HepG2 (cell line): ENCODE results near the gene ZBTB7A. TPM values are rescaled to one million over a fixed set of nuclear protein-coding genes. Genes with fewer than 3 reads are reported as not detected.
A peak's percentile ranks its signal among the peaks of the same experiment; 100 is the strongest.

ENCODE experiments used
- ATAC-seq: fragments of 200-7000 bp; cut with Tn5 transposase; 3 replicates; pipeline ENCODE4 v1.9.1; 2020; ENCODE audit warnings: mild to moderate bottlenecking, moderate library complexity
- BruUV-seq: library from RNA; stranded (reverse); fragments of 400-500 nt; replicated peaks from 2 replicates; lab custom pipeline; 2021; lab: Mats Ljungman, UMichigan
- CTCF ChIA-PET: fragments of 300-600 bp; formaldehyde crosslinking; extraction: SDS; loops from one replicate; lab custom pipeline; 2021; ENCODE audit warnings: low total read pairs, inconsistent platforms, low intra/inter-chr PET ratio; lab: Yijun Ruan, JAX
- POLR2A ChIA-PET: fragments of 350-600 bp; sonication (Branson Sonifier 250); formaldehyde crosslinking; loops from one replicate; lab custom pipeline; 2020; ENCODE audit warnings: antibody characterized with exemption, inconsistent platforms; lab: Yijun Ruan, JAX
- DNase-seq: peaks from one replicate; pipeline ENCODE4 v3.0.0-alpha.2; 2015; ENCODE audit warnings: low spot score
- FAIRE-seq: peaks from 3 replicates; lab custom pipeline; 2011; peaks lifted over from hg19 to GRCh38; lab: Jason Lieb, UNC
- H2AFZ ChIP-seq: one replicate; pipeline ENCODE4 v1.6.1; 2011; ENCODE audit warnings: low read length, inconsistent platforms
- H3K27ac ChIP-seq: fragments of 300-600 bp; 3 replicates; pipeline ENCODE4 v1.8.0; 2011; ENCODE audit warnings: mixed run types, mild to moderate bottlenecking, mixed read lengths, low read length, inconsistent platforms; ENCODE audit not compliant: insufficient read depth; ENCODE audit errors: extremely low read length
- H3K27me3 ChIP-seq, 2 experiments: fragments of 200-600 bp in 1 of 2; 2 replicates in 1 of 2; 3 replicates in 1 of 2; pipeline versions ENCODE4 v1.6.0 to v1.8.0; 2011; ENCODE audit warnings: low read length in 2 of 2, mild to moderate bottlenecking in 2 of 2, moderate library complexity in 2 of 2, inconsistent platforms in 1 of 2; ENCODE audit not compliant: insufficient read depth in 2 of 2, control insufficient read depth in 1 of 2
- H3K36me3 ChIP-seq, 2 experiments: fragments of 200-600 bp in 1 of 2; replicated peaks in 1 of 2; 2 replicates in 1 of 2; 3 replicates in 1 of 2; pipeline versions ENCODE4 v1.5.1 to v1.8.0; 2011; ENCODE audit warnings: low read length in 2 of 2, inconsistent platforms in 1 of 2; ENCODE audit not compliant: insufficient read depth in 2 of 2, control insufficient read depth in 1 of 2
- H3K4me1 ChIP-seq: 2 replicates; pipeline ENCODE4 v1.5.1; 2012; ENCODE audit warnings: low read length, inconsistent platforms; ENCODE audit not compliant: insufficient read depth
- H3K4me2 ChIP-seq: 2 replicates; pipeline ENCODE4 v1.6.0; 2011; ENCODE audit warnings: low read depth, low read length, inconsistent platforms
- H3K4me3 ChIP-seq, 3 experiments: fragments of 200-600 bp in 1 of 3; sonication (generic), shearing (Covaris generic) in 1 of 3; replicated peaks in 1 of 3; 2 replicates each; pipeline ENCODE4 v1.5.1; 2011 to 2016; ENCODE audit warnings: low read length in 3 of 3, inconsistent platforms in 2 of 3, low read depth in 2 of 3, mild to moderate bottlenecking in 2 of 3, control low read depth in 1 of 3, mixed read lengths in 1 of 3; ENCODE audit not compliant: insufficient read depth in 1 of 3
- H3K79me2 ChIP-seq: one replicate; pipeline ENCODE4 v1.6.1; 2011; ENCODE audit warnings: low read length, inconsistent platforms; ENCODE audit not compliant: insufficient read depth
- H3K9ac ChIP-seq: 2 replicates; pipeline ENCODE4 v1.6.0; 2011; ENCODE audit warnings: mild to moderate bottlenecking, low read depth, low read length, inconsistent platforms; ENCODE audit not compliant: insufficient read depth
- H3K9me3 ChIP-seq: 2 replicates; pipeline ENCODE4 v1.5.1; 2012; ENCODE audit warnings: mild to moderate bottlenecking, low read length
- H4K20me1 ChIP-seq: 2 replicates; pipeline ENCODE4 v1.6.0; 2011; ENCODE audit warnings: inconsistent platforms, mild to moderate bottlenecking, low read length, moderate library complexity; ENCODE audit not compliant: insufficient read depth
- ARNTL ChIP-seq: sonication (generic); formaldehyde crosslinking; IDR thresholded peaks from 2 replicates; pipeline ENCODE4 v1.4.0; 2020; ENCODE audit warnings: mild to moderate bottlenecking, missing genetic modification reagents
- ELF4 ChIP-seq: sonication (generic); formaldehyde crosslinking; IDR thresholded peaks from 2 replicates; pipeline ENCODE4 v1.5.0; 2020; ENCODE audit warnings: missing genetic modification reagents, mild to moderate bottlenecking, moderate library complexity, borderline replicate concordance
- FLYWCH1 ChIP-seq: sonication (generic); formaldehyde crosslinking; IDR thresholded peaks from 2 replicates; pipeline ENCODE4 v1.8.1; 2023; ENCODE audit warnings: mild to moderate bottlenecking, missing genetic modification reagents
- FOXA3 ChIP-seq: IDR thresholded peaks from 2 replicates; pipeline ENCODE4 v1.6.1; 2016; ENCODE audit warnings: missing genetic modification reagents, missing compliant biosample characterization
- GABPB1 ChIP-seq: IDR thresholded peaks from 2 replicates; pipeline ENCODE4 v1.6.1; 2016; ENCODE audit warnings: mild to moderate bottlenecking, missing genetic modification reagents, moderate library complexity, missing compliant biosample characterization
- HMG20B ChIP-seq: conservative IDR thresholded peaks from 2 replicates; pipeline ENCODE4 v1.6.1; 2016; ENCODE audit warnings: missing genetic modification reagents, missing compliant biosample characterization
- JUND ChIP-seq: sonication (generic); formaldehyde crosslinking; IDR thresholded peaks from 2 replicates; pipeline ENCODE4 v1.8.0; 2022; ENCODE audit warnings: mild to moderate bottlenecking, missing genetic modification reagents
- MYNN ChIP-seq: sonication (generic); formaldehyde crosslinking; IDR thresholded peaks from 2 replicates; pipeline ENCODE4 v1.4.0; 2020; ENCODE audit warnings: mild to moderate bottlenecking, low read depth, missing genetic modification reagents
- NFATC3 ChIP-seq: sonication (generic); formaldehyde crosslinking; IDR thresholded peaks from 2 replicates; pipeline ENCODE4 v1.5.1; 2020; ENCODE audit warnings: mild to moderate bottlenecking, missing genetic modification reagents
- SP5 ChIP-seq: IDR thresholded peaks from 2 replicates; pipeline ENCODE4 v1.6.1; 2016; ENCODE audit warnings: low read depth, borderline replicate concordance
- TGIF2 ChIP-seq: IDR thresholded peaks from 2 replicates; pipeline ENCODE4 v1.6.1; 2016; ENCODE audit warnings: control low read depth, missing compliant biosample characterization
- U2AF2 ChIP-seq: fragments of 200-400 bp; formaldehyde crosslinking; IDR thresholded peaks from 2 replicates; pipeline ENCODE4 v1.6.1; 2017; ENCODE audit warnings: low read depth, mild to moderate bottlenecking, low read length
- ZNF12 ChIP-seq: sonication (generic); formaldehyde crosslinking; IDR thresholded peaks from 2 replicates; pipeline ENCODE4 v1.5.0; 2020; ENCODE audit warnings: missing genetic modification reagents
- ZNF329 ChIP-seq: sonication (generic); formaldehyde crosslinking; IDR thresholded peaks from 2 replicates; pipeline ENCODE4 v1.9.0; 2021; ENCODE audit warnings: low read depth, mild to moderate bottlenecking, missing genetic modification reagents
- ZNF589 ChIP-seq: sonication (generic); formaldehyde crosslinking; conservative IDR thresholded peaks from 2 replicates; pipeline ENCODE4 v1.8.0; 2022; ENCODE audit warnings: mild to moderate bottlenecking, moderate library complexity, missing genetic modification reagents
- ZNF670 ChIP-seq: sonication (generic); formaldehyde crosslinking; IDR thresholded peaks from 2 replicates; pipeline ENCODE4 v1.8.0; 2022; ENCODE audit warnings: mild to moderate bottlenecking, missing genetic modification reagents, borderline replicate concordance
- ZNF713 ChIP-seq: sonication (generic); formaldehyde crosslinking; IDR thresholded peaks from 2 replicates; pipeline ENCODE4 v1.4.0; 2020; ENCODE audit warnings: mild to moderate bottlenecking, missing genetic modification reagents
- WGBS: methylation state at CpG from one replicate; pipeline ENCODE4 v1.1.6; 2017; ENCODE audit warnings: low lambda C conversion rate; 5-methylcytosine and 5-hydroxymethylcytosine counted together
- in situ Hi-C: cut with HindIII; loops from 2 replicates; pipeline ENCODE4 v1.10.0; 2017; ENCODE audit warnings: low pct_unique_long_range_greater_than_20kb; ENCODE audit not compliant: extremely low pct_ligation_motif_present
- intact Hi-C: fragments of 100-400 bp; cut with micrococcal nuclease; formaldehyde crosslinking; loops from one replicate; pipeline ENCODE4 v1.10.0; 2022; ENCODE audit not compliant: unreplicated experiment
- polyA plus RNA-seq, 8 experiments: library from polyadenylated mRNA; depleted of rRNA in 3 of 8; stranded (reverse) in 7 of 8; unstranded in 1 of 8; fragments of >200 nt; fragmentation: Illumina TruSeq in 4 of 8; extraction: Trizol in 4 of 8; gene quantifications; 2 replicates each; pipeline versions ENCODE4 v1.2.1 to v1.2.3, GENCODE V29; 2011 to 2016; ENCODE audit warnings: low read depth in 4 of 8, missing spikeins in 1 of 8, mixed read lengths in 1 of 8; ENCODE audit not compliant: insufficient read depth in 1 of 8
- total RNA-seq, 5 experiments: library from RNA; depleted of rRNA; stranded (reverse); fragments of >200 nt; fragmentation: Illumina TruSeq; extraction: Trizol; gene quantifications; 2 replicates each; pipeline ENCODE4 v1.2.3, GENCODE V29; 2016; ENCODE audit warnings: low read depth in 1 of 5
- TF ChIP-seq, protein P1 (sequence below): sonication (generic); formaldehyde crosslinking; conservative IDR thresholded peaks from 2 replicates; pipeline ENCODE4 v1.4.0; 2020; ENCODE audit warnings: missing genetic modification reagents
- TF ChIP-seq, protein P2 (sequence below): sonication (generic); formaldehyde crosslinking; IDR thresholded peaks from 2 replicates; pipeline ENCODE4 v1.4.0; 2020; ENCODE audit warnings: missing genetic modification reagents, borderline replicate concordance

Gene ZBTB7A
- total and polyA plus RNA-seq, 2 of the 13 experiments (the other 11 are each of a cell fraction or from before 2014, with no cell fraction given), result 3.6 to 4.0 TPM

GRCh38 chr19:4064496-4065260 is 2.0 kb downstream of the ZBTB7A start:
- POLR2A ChIA-PET, result interaction anchor here (1.0 to 2.0 kb wide), 3 partner anchors 12 to 244 kb away, joined by 3 to 10 read pairs (median 8); no protein-coding TSS in a partner anchor
- no peak for FAIRE-seq
- Histone ChIP-seq H3K4me3 (peak overlapping the region; percentile 84 to 92 (median 91)), H3K9ac (peak overlapping the region; percentile 88), H4K20me1 (peaks cover 44% of the 10 kb centered on the region), H3K9me3 (no peaks in the 10 kb centered on the region), H3K27ac (peak overlapping the region; percentile 85), H3K4me1 (peaks cover 59% of the 10 kb centered on the region), H3K4me2 (peak overlapping the region; percentile 85), H3K27me3 (no peaks in the 10 kb centered on the region), H3K79me2 (peaks cover 48% of the 10 kb centered on the region), H3K36me3 (peaks cover 5 to 15% of the 10 kb centered on the region in 2 experiments), H2AFZ (no peak overlapping the region)
- DNase-seq, result no peak
- 0% methylated on average over 15 of the region's 57 CpGs for WGBS
- BruUV-seq, result no TSS peak
- 0 out of 3 replicates have a peak, but pooled peaks have one; percentile 0 for ATAC-seq
- intact Hi-C loops, result loop anchor here (5.0 kb wide), 1 partner anchor 588 kb away; no protein-coding TSS in a partner anchor
- in situ Hi-C loops, result no loop called here
- CTCF ChIA-PET, result no interaction called here
- TF ChIP-seq JUND (CRISPR knock-in tag) (no peak), ZNF589 (CRISPR knock-in tag) (no peak), TGIF2 (CRISPR knock-in tag) (peak; percentile 30; the same call in 1 of the 2 replicates), ZNF713 (CRISPR knock-in tag) (no peak), MYNN (CRISPR knock-in tag) (no peak), FLYWCH1 (CRISPR knock-in tag) (no peak), ELF4 (0 out of 2 replicates have a peak, but pooled peaks have one; percentile 48), NFATC3 (no peak), HMG20B (CRISPR knock-in tag) (no peak), ZNF670 (CRISPR knock-in tag) (no peak), GABPB1 (CRISPR knock-in tag) (peak; percentile 63; the same call in 1 of the 2 replicates), ARNTL (CRISPR knock-in tag) (peak; percentile 32; the same call in 1 of the 2 replicates), U2AF2 (no peak), ZNF329 (no peak), FOXA3 (CRISPR knock-in tag) (no peak), ZNF12 (CRISPR knock-in tag) (no peak), SP5 (CRISPR knock-in tag) (no peak)
- TF ChIP-seq, protein P1, sequence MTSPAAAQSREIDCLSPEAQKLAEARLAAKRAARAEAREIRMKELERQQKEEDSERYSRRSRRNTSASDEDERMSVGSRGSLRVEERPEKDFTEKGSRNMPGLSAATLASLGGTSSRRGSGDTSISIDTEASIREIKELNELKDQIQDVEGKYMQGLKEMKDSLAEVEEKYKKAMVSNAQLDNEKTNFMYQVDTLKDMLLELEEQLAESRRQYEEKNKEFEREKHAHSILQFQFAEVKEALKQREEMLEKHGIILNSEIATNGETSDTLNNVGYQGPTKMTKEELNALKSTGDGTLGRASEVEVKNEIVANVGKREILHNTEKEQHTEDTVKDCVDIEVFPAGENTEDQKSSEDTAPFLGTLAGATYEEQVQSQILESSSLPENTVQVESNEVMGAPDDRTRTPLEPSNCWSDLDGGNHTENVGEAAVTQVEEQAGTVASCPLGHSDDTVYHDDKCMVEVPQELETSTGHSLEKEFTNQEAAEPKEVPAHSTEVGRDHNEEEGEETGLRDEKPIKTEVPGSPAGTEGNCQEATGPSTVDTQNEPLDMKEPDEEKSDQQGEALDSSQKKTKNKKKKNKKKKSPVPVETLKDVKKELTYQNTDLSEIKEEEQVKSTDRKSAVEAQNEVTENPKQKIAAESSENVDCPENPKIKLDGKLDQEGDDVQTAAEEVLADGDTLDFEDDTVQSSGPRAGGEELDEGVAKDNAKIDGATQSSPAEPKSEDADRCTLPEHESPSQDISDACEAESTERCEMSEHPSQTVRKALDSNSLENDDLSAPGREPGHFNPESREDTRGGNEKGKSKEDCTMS, result no peak
- TF ChIP-seq, protein P2, sequence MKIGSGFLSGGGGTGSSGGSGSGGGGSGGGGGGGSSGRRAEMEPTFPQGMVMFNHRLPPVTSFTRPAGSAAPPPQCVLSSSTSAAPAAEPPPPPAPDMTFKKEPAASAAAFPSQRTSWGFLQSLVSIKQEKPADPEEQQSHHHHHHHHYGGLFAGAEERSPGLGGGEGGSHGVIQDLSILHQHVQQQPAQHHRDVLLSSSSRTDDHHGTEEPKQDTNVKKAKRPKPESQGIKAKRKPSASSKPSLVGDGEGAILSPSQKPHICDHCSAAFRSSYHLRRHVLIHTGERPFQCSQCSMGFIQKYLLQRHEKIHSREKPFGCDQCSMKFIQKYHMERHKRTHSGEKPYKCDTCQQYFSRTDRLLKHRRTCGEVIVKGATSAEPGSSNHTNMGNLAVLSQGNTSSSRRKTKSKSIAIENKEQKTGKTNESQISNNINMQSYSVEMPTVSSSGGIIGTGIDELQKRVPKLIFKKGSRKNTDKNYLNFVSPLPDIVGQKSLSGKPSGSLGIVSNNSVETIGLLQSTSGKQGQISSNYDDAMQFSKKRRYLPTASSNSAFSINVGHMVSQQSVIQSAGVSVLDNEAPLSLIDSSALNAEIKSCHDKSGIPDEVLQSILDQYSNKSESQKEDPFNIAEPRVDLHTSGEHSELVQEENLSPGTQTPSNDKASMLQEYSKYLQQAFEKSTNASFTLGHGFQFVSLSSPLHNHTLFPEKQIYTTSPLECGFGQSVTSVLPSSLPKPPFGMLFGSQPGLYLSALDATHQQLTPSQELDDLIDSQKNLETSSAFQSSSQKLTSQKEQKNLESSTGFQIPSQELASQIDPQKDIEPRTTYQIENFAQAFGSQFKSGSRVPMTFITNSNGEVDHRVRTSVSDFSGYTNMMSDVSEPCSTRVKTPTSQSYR (CRISPR knock-in tag), result no peak
